Loucy (cell line): ENCODE measurements around the gene FAM20C.

Experiments
- H2AFZ ChIP-seq: fragments of 200-600 bp; sonication (generic); 2 replicates; pipeline ENCODE4 v1.6.0; 2016; ENCODE audit warnings: antibody characterized with exemption, mild to moderate bottlenecking, low read length, moderate library complexity
- H3F3A ChIP-seq: fragments of 200-600 bp; 2 replicates; pipeline ENCODE4 v1.6.0; 2016; ENCODE audit warnings: antibody characterized with exemption, low read depth, mild to moderate bottlenecking
- H3K27me3 ChIP-seq: fragments of 200-600 bp; sonication (generic); 2 replicates; pipeline ENCODE4 v1.6.1; 2014; ENCODE audit warnings: low read length, mild to moderate bottlenecking; ENCODE audit not compliant: insufficient read depth, poor library complexity, severe bottlenecking
- H3K36me3 ChIP-seq: fragments of 200-600 bp; sonication (generic); 2 replicates; pipeline ENCODE4 v1.6.1; 2016; ENCODE audit warnings: low read length; ENCODE audit not compliant: insufficient read depth
- H3K4me1 ChIP-seq: fragments of 200-600 bp; sonication (generic); 2 replicates; pipeline ENCODE4 v1.5.1; 2014; ENCODE audit warnings: low read length, mild to moderate bottlenecking; ENCODE audit not compliant: insufficient read depth, poor library complexity, severe bottlenecking
- H3K4me2 ChIP-seq: fragments of 200-600 bp; sonication (generic); 2 replicates; pipeline ENCODE4 v1.6.0; 2014; ENCODE audit warnings: antibody characterized with exemption, low read length, low read depth, mild to moderate bottlenecking; ENCODE audit not compliant: poor library complexity, severe bottlenecking
- H3K4me3 ChIP-seq: fragments of 200-600 bp; sonication (generic); 2 replicates; pipeline ENCODE4 v1.5.1; 2014; ENCODE audit warnings: low read length, mild to moderate bottlenecking, mixed read lengths; ENCODE audit not compliant: poor library complexity, severe bottlenecking
- H3K79me2 ChIP-seq: fragments of 200-600 bp; sonication (generic); 2 replicates; pipeline ENCODE4 v1.6.1; 2014; ENCODE audit warnings: low read length; ENCODE audit not compliant: insufficient read depth
- H3K9ac ChIP-seq: fragments of 200-600 bp; sonication (generic); 2 replicates; pipeline ENCODE4 v1.6.0; 2014; ENCODE audit warnings: mild to moderate bottlenecking, low read depth, low read length, moderate library complexity; ENCODE audit not compliant: poor library complexity, severe bottlenecking
- H3K9me2 ChIP-seq: fragments of 200-600 bp; sonication (generic); replicated peaks from 2 replicates; pipeline ENCODE4 v1.6.1; 2016; ENCODE audit warnings: low read depth, low read length, mixed read lengths
- H3K9me3 ChIP-seq: fragments of 200-600 bp; sonication (generic); 2 replicates; pipeline ENCODE4 v1.6.1; 2014; ENCODE audit warnings: mild to moderate bottlenecking, antibody characterized with exemption, low read length, low read depth; ENCODE audit not compliant: insufficient read depth
- H4K20me1 ChIP-seq: fragments of 200-600 bp; sonication (generic); 2 replicates; pipeline ENCODE4 v1.6.0; 2014; ENCODE audit warnings: antibody characterized with exemption, low read length, mild to moderate bottlenecking; ENCODE audit not compliant: insufficient read depth, poor library complexity, severe bottlenecking
- EZH2phosphoT487 ChIP-seq: fragments of 200-600 bp; IDR thresholded peaks from 2 replicates; pipeline ENCODE4 v1.6.1; 2018; ENCODE audit warnings: antibody characterized with exemption, mild to moderate bottlenecking, moderate library complexity, borderline replicate concordance
- TF ChIP-seq, protein P1 (sequence below): fragments of 200-600 bp; sonication (generic); conservative IDR thresholded peaks from 2 replicates; pipeline ENCODE4 v1.5.1; 2014; ENCODE audit warnings: mild to moderate bottlenecking, antibody characterized with exemption, low read length

Gene FAM20C

DNA sequence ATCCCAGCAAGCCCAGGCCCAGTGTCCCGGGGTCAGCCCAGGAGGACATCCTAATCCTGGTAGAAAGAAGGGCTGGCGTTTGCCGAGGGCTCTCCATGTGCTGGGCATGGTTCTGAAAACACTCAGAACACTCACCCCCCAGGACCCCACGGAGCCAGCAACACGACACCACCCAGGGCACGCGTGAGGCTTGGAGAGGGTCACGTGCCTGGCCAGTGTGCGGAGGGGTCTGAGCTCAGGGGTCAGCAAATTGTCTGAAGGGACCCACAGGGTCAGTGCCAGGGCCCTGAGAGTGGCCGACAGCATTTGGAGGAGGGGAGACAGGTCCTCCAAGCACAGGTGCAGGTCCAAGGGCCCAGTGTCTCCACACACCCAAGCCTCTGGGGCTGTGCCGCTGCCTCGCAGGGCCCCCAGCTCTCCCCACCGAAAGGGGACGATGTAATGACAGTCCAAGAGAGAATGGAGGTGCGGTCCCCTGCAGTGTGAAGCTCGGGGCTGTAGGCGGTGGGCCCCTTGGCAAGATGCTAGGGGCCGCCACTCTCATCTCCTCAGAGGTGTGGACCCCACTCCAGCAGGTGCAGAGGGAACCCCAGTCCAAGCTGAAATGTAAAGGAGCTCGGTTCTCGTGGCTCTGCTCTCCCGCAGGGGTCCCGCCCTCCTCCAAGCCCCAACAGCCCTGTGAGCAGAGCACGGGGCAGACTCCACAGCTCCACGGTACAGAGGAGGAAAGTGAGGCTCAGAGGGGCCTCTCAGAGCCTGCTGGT lies 105.4 kb downstream of the FAM20C start:
- Histone ChIP-seq H2AFZ (no peak overlapping the region), H3K4me1 (no peaks in the 10 kb centered on the region), H3K36me3 (no peaks in the 10 kb centered on the region), H3K9ac (no peak overlapping the region), H3K9me2 (no peaks in the 10 kb centered on the region), H3K9me3 (peaks cover 40% of the 10 kb centered on the region; the same call in 1 of the 2 replicates), H3K4me2 (no peak overlapping the region), H3F3A (no peaks in the 10 kb centered on the region), H4K20me1 (no peaks in the 10 kb centered on the region), H3K79me2 (no peaks in the 10 kb centered on the region), H3K27me3 (no peaks in the 10 kb centered on the region), H3K4me3 (no peak overlapping the region)
- no peak for TF ChIP-seq EZH2phosphoT487
- TF ChIP-seq, protein P1, sequence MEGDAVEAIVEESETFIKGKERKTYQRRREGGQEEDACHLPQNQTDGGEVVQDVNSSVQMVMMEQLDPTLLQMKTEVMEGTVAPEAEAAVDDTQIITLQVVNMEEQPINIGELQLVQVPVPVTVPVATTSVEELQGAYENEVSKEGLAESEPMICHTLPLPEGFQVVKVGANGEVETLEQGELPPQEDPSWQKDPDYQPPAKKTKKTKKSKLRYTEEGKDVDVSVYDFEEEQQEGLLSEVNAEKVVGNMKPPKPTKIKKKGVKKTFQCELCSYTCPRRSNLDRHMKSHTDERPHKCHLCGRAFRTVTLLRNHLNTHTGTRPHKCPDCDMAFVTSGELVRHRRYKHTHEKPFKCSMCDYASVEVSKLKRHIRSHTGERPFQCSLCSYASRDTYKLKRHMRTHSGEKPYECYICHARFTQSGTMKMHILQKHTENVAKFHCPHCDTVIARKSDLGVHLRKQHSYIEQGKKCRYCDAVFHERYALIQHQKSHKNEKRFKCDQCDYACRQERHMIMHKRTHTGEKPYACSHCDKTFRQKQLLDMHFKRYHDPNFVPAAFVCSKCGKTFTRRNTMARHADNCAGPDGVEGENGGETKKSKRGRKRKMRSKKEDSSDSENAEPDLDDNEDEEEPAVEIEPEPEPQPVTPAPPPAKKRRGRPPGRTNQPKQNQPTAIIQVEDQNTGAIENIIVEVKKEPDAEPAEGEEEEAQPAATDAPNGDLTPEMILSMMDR = no peak

DNA sequence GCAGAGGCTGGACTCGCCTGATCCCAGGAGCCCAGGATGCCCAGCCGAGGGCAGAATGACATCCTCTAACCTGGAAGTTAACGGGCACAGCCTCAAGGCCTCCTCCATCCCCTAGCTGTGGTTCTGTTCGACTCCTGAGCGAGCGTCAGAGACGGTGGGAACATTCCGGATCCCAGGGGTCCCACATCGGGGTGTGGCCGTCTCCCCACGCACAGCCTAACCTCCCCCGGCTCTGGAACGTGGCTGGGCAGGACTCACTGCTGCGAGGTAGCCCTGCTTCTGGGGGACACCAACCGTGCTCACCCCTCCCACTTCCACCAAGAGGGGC lies 106.0 kb downstream of the FAM20C start:
- no peaks in the 10 kb centered on the region for H3K4me1 ChIP-seq
- no peaks in the 10 kb centered on the region for H3K36me3 ChIP-seq
- H3K4me3 ChIP-seq = no peak overlapping the region
- H3K79me2 ChIP-seq = no peaks in the 10 kb centered on the region
- H3F3A ChIP-seq = no peaks in the 10 kb centered on the region
- no peak overlapping the region for H3K9ac ChIP-seq
- no peaks in the 10 kb centered on the region for H3K9me2 ChIP-seq
- no peaks in the 10 kb centered on the region for H3K27me3 ChIP-seq
- TF ChIP-seq EZH2phosphoT487 = no peak
- TF ChIP-seq, protein P1 = no peak
- no peak overlapping the region for H2AFZ ChIP-seq
- H3K9me3 ChIP-seq = peaks cover 43% of the 10 kb centered on the region; the same call in 1 of the 2 replicates
- no peaks in the 10 kb centered on the region for H4K20me1 ChIP-seq
- no peak overlapping the region for H3K4me2 ChIP-seq

- TF ChIP-seq, protein P1 = no peak
- TF ChIP-seq EZH2phosphoT487 = no peak
- H3K9me2 ChIP-seq = no peaks in the 10 kb centered on the region
- no peaks in the 10 kb centered on the region for H4K20me1 ChIP-seq
- peaks cover 45% of the 10 kb centered on the region; the same call in 1 of the 2 replicates for H3K9me3 ChIP-seq
- H3K79me2 ChIP-seq = no peaks in the 10 kb centered on the region
- H3K36me3 ChIP-seq = no peaks in the 10 kb centered on the region
- no peak overlapping the region for H3K4me2 ChIP-seq
- H3F3A ChIP-seq = no peaks in the 10 kb centered on the region
- H2AFZ ChIP-seq = no peak overlapping the region
- no peaks in the 10 kb centered on the region for H3K27me3 ChIP-seq
- no peak overlapping the region for H3K9ac ChIP-seq
- no peak overlapping the region for H3K4me3 ChIP-seq
- no peaks in the 10 kb centered on the region for H3K4me1 ChIP-seq
These were observed 106.4 kb downstream of the FAM20C start for GRCh38 chr7:298743-299142.
